ENCODE results near the gene NR1H2.

The NR1H2 gene

GRCh38 chr19:50379602-50380001, 3.3 kb downstream of the NR1H2 start:
- no peak for ATAC-seq (ENCODE audit: low read depth)
- no peak for TF ChIP-seq CTCF (IDR thresholded peaks at IDR 0.05; ENCODE audit: poor library complexity, severe bottlenecking)
- peaks cover 25% of the 10 kb centered on the region for H3K36me3 ChIP-seq (ENCODE audit: low read depth)
- no peaks in the 10 kb centered on the region for H3K27me3 ChIP-seq (ENCODE audit: insufficient read depth, poor library complexity, severe bottlenecking)
- no peak for DNase-seq (ENCODE audit: low spot score)
- H3K4me1 ChIP-seq (ENCODE audit: insufficient read depth, poor library complexity, severe bottlenecking) = no peaks in the 10 kb centered on the region
- H3K27ac ChIP-seq (ENCODE audit: poor library complexity, severe bottlenecking) = no peak overlapping the region
- no peaks in the 10 kb centered on the region for H3K9me3 ChIP-seq (ENCODE audit: severe bottlenecking)
- no peak overlapping the region for H3K4me3 ChIP-seq (ENCODE audit: severe bottlenecking)

- H3K36me3 ChIP-seq (ENCODE audit: low read depth) = peaks cover 25% of the 10 kb centered on the region
- no peak for ATAC-seq (ENCODE audit: low read depth)
- TF ChIP-seq CTCF (IDR thresholded peaks at IDR 0.05; ENCODE audit: poor library complexity, severe bottlenecking) = no peak
Measured at GRCh38 chr19:50380137-50380536, 3.9 kb downstream of the NR1H2 start.

GRCh38 chr19:50380751-50381151, 4.5 kb downstream of the NR1H2 start:
- TF ChIP-seq CTCF (IDR thresholded peaks at IDR 0.05; ENCODE audit: poor library complexity, severe bottlenecking) = no peak
- Histone ChIP-seq H3K27me3 (ENCODE audit: insufficient read depth, poor library complexity, severe bottlenecking) (no peaks in the 10 kb centered on the region), H3K27ac (ENCODE audit: poor library complexity, severe bottlenecking) (no peak overlapping the region), H3K4me1 (ENCODE audit: insufficient read depth, poor library complexity, severe bottlenecking) (no peaks in the 10 kb centered on the region), H3K36me3 (ENCODE audit: low read depth) (peaks cover 25% of the 10 kb centered on the region), H3K4me3 (ENCODE audit: severe bottlenecking) (no peak overlapping the region), H3K9me3 (ENCODE audit: severe bottlenecking) (no peaks in the 10 kb centered on the region)
- ATAC-seq (ENCODE audit: low read depth) = no peak
- no peak for DNase-seq (ENCODE audit: low spot score)

More at GRCh38 chr19:50380137-50380536, 3.9 kb downstream of the NR1H2 start:
- no peaks in the 10 kb centered on the region for H3K27me3 ChIP-seq (ENCODE audit: insufficient read depth, poor library complexity, severe bottlenecking)
- H3K4me1 ChIP-seq (ENCODE audit: insufficient read depth, poor library complexity, severe bottlenecking) = no peaks in the 10 kb centered on the region
- H3K4me3 ChIP-seq (ENCODE audit: severe bottlenecking) = no peak overlapping the region
- H3K27ac ChIP-seq (ENCODE audit: poor library complexity, severe bottlenecking) = no peak overlapping the region
- no peaks in the 10 kb centered on the region for H3K9me3 ChIP-seq (ENCODE audit: severe bottlenecking)
- DNase-seq (ENCODE audit: low spot score) = no peak

- no peaks in the 10 kb centered on the region for H3K9me3 ChIP-seq (ENCODE audit: severe bottlenecking)
- no peaks in the 10 kb centered on the region for H3K27me3 ChIP-seq (ENCODE audit: insufficient read depth, poor library complexity, severe bottlenecking)
- no peak for TF ChIP-seq CTCF (IDR thresholded peaks at IDR 0.05; ENCODE audit: poor library complexity, severe bottlenecking)
- H3K4me1 ChIP-seq (ENCODE audit: insufficient read depth, poor library complexity, severe bottlenecking) = no peaks in the 10 kb centered on the region
- ATAC-seq (ENCODE audit: low read depth) (no peak), DNase-seq (ENCODE audit: low spot score) (no peak)
- peaks cover 37% of the 10 kb centered on the region for H3K36me3 ChIP-seq (ENCODE audit: low read depth)
- H3K4me3 ChIP-seq (ENCODE audit: severe bottlenecking) = no peak overlapping the region
- H3K27ac ChIP-seq (ENCODE audit: poor library complexity, severe bottlenecking) = no peak overlapping the region
Measured at GRCh38 chr19:50381881-50382729, 5.8 kb downstream of the NR1H2 start.

Measured in RWPE2 (cell line).